ENCODE measurements around the gene TMEM229B.
"Not testable (repeated sequence)": the region's sequence is repeated elsewhere in the genome, so short reads cannot be mapped to it uniquely, and the experiment has no call there.

Gene TMEM229B

DNA sequence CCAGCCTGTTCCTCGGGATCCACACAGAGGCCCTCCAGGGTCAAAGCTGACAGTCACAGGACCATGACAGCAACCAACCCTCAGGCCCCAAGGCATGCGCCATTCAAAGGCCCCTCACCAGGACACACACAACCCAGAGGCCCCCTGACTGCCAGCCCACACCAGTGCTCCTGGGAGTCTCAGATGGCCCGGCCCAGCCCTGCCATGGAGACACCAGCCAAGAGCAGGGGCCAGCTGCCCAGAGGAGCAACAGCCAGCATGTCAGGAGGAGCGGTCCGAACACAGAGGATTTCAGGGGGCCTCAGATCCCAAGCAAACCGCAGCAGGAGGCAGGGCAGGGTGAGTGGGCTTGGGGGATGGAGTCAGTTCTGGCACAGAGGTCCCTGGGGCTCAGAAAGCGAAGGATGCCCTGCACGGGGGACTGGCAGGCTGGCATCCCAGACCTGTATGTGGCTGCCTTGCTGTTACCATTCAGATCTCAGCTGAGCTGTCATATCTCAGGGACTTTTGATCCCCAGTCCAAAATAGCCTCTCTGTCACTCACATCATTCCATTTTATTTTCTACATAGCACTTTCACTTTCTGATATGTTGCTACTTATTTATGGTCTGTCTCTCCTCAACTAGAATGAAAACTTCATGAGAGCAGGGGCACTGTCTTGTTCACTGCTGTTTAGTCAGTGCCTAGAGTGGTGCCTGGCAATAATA is 4.8 kb downstream of the TMEM229B start:
- DNase-seq, result no peak

DNA sequence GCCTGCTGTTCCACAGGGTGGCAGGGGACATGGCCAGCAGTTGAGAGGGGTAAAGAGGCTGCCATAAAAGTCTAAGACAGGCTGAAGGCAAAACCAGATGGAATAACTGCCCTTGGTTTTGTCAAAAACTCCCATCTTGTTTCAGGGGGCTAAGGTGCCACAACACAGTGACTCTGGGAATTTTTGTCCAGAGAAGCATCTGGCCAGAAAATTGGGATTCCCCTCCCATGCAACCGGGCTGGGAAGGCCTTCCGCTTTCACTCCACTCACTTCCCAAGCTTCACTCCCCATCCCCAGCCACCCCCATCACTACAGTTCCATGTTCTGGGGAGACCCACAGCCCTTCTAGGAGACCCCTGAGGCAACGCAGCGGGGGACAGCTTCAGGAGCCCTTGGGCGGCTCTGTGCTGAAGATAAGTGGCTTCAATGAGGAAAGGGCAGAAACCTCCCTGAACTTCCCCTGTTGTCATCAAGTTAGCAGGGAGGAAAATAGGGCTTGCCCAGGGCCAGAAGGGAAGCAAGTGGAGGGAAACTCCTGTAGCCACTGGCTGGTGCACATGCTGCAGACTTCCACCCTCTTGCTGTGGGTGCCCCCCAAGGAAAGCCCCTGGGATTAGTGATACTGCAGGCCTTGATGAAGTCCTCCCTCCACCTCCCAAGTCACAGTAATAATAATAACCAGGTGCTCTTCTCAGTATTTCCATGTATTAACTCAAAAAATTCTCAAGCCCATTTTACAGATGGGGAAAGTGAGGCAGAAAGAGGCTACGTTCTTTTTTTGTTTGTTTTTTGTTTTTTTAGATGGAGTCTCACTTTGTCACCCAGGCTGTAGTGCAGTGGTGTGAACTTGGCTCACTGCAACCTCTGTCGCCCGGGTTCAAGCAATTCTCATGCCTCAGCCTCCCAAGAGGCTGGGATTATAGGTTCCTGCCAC is 6.0 kb downstream of the TMEM229B start:
- no peak for DNase-seq

DNA sequence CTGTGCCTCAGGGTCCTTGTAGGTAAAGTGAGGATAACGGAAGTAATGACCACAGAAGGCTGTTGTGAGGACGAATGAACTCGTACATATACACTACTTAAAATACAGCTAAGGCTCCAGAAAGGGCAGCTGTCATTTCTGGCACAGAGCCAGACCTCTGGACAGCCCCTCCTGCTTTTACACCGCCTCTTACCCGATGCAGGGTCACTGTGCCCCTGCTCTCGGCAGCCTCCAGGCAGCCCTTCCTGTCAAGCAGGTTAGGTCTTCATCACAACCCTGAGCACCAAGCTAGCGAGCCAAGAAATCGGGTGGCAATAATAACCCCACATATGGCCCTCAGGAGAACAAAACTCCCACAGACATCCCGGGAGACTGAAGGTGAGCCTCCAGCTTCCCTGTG is 8.5 kb downstream of the TMEM229B start:
- DNase-seq, result no peak

DNA sequence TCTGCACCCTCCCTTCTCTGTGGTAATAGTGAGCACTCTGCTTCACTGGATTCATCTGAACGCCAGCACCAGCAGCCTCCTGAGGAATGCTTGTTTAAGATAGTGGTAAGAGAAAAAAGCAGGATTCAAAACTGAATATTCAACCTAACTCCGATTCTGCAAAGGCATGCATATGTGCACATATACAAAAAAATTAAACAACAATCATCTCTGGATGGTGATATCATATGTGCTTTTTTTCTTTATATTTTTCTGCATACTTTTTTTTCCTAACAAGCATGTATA is 9.8 kb downstream of the TMEM229B start:
- DNase-seq, result no peak

DNA sequence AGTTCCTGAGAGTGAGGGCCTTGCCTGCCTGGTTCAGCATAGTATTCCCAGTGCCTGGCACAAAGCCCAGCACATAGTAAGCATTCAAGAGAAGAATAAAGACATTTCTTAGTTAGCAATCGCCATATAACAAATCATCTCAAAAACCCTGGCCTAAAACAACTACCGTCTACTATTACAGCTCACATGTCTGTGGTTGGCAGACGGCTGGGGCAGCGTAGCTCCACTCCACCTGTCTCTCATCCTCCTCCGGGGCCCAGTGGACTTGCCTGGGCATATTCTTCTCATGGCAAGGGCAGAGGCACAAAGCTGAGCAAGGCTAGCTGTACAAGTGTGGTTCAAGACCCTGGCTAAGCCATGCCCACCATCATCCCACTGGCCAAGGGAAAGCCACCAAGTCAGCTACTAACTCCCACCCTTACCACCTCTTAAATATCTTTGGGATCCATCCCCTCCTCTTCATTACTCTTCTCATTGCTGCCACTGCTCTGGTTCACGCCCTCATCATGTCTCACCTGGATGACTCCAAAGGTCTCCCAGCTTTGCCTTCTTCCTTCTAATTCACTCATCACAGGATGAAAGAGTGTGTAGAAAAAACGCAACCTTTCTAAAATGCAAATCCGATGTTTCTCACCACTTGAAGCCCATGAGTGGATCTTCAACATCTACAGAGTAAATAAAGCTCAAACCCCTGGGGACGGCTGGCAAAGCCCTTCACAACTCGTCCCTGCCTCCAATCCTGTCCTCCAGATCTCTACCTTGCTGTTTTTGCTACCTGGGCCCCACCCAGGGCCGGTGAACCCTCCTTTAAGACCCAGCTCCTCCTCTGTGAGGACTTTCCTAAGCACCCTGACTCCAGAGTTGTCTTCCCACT is 10.4 kb downstream of the TMEM229B start:
- DNase-seq, result no peak

DNA sequence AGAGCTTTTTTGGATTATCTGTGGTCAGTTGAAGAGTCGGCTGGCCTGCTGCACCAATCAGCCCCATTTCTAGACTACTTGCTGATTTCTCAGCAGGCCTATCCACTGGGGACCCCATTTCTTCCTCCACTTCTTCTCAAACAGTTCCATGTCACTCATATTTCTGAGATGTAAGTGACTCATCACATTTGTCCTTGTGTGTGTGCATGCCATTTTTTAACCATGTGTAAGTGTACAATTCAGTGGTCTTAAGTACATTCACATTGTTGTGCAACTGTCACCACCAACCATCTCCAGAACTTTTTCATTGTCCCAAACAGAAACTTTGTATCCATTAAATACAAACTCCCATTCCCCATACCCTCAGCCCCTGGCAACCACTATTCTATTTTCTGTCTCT is 14.2 kb downstream of the TMEM229B start:
- DNase-seq, result no peak

DNA sequence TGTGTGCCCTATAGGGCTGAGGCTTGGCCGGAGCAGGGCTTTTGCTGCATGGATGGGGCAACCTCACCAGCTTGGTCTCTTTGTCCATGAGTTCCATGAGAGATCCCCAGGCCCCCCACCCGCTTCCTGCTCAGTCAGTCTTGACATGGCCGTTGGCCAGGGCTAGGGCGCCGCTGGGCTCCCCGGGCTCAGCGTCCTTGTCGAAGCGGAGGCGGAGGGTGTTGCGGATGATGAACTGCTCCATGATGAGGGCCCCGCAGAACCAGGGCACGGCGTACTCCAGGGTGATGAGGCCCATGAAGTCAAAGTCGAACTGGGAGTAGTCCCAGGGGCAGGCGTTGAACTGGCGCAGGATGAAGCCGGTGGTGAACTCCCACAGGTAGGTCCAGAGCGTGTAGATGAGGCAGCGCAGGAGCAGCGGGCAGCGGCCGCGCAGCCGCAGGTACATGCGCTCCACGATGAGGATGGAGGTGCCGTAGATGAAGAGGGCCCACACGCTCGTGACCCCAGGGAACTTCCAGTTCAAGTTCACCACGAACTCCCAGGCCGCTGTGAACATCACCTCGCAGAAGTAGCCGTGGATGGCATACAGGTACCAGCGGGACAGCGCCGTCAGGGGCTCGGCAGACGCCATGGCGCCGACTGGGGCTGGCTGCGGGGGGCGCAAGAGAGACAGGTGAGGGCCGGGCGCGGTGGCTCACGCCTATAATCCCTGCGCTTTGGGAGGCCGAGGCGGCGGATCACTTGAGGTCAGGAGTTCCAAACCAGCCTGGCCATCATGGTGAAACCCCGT is 15.0 kb downstream of the TMEM229B start:
- DNase-seq, result no peak

DNA sequence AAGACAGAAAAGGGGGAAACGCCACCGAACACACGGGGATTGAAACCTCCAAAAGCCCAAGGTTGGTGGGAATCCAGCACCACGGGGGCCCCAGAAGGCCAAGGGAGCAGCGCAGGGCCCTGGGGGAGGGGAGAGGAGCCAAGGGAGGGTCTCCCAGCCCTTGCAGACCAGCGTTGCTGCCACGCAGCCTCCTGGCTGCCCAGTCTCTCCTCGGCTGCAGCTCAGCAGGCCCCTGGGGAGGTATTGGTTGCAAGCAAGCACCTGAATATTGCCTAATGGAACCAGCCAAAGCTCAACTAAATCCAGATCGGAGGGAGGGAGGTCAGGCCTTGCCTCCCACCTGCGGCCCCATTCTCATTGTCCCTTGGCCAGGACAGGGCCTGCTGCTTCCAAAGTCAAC is 15.8 kb downstream of the TMEM229B start:
- no peak for DNase-seq

DNA sequence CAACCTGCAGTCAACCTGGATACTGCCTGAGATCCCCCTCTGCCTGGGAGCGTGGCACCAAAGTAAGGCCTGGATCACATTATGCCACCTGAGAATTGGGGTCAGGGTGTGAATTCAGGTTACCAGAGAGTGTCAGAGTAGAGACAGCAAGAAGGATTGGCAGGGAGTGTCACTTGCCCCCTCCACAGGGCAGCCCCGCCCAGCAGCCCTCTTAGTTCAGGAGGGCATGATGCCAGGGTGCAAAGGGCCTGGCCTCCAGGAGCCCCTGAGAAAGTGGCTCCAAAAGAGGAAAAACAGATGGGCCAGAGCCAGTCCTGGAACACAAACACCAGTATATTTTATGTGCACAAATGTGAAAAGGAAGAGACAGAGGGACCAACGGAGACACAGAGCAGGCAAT is 18.6 kb downstream of the TMEM229B start:
- DNase-seq, result no peak

DNA sequence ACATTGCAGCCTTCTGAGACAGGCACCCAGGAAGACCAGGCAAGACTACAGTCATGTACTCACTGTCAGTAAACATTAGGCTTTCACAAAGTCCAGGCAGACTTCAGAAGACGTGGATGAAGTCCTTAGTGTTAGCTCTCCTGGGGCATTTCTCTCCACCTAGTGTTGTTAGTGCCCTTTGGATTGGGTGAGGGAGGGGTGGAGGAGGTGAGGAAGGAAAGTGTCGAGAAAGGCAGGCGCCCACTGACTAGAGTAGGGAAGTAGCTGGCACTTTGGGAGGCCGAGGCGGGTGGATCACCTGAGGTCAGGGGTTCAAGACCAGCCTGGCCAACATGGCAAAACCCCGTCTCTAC is 20.2 kb downstream of the TMEM229B start:
- no peak for DNase-seq

DNA sequence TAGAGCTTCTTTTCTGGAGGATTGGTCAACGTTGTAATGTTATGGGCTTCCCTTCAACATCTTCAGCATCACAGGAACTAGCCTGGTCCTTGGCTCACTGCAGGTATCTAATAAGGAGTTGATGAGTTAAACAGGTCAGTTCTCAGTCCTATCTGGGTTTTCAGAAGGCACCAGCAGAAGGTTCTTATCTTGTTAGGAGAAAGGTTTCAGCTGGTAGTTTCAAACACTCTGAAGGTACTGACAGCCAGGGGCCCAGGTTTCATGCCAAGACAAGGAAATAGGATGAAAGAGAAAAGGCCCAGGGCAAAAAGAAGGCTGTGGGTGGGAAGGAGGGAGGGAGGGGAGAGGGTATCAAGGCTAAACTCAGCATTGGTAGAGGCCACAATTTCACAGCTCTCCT is 21.4 kb downstream of the TMEM229B start:
- DNase-seq, result no peak

DNA sequence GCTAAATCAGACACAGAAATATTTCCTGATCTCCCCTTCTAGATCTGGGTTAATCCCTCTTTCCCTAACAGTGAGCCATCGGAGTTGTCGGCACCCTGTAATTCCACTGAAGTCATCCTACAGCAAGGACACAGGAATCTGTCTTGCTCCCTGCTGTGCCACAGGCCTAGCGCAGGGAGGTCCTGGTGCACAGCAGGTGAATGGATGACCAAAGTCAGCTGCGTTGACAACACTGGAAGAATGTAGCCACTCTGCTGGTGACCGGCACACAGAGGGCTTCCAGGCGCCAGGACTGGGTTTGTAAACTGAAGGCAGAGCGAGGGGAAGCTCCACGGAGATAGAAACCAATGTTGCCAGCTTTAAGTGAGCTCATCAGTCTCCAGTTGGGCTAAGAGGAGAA is 23.6 kb downstream of the TMEM229B start:
- no peak for DNase-seq

DNA sequence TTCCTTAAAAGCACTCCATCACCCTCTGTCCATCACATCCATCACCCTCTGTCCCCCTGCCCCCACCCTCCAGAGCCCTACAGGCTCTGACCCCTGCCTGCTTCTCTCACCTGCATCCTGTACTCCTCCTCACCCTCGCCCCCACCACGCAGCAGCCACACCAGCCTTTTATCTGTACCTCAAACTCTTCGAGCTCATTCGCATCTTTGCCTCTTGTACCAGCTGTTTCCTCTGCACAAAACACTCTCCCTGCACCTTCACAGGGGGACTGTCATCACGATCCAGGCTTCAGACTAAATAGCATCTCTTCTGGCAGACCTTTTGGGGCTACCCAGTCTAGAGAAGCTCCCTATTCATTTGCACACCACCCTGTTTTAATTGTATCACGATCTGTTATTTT is 24.1 kb downstream of the TMEM229B start:
- no peak for DNase-seq

DNA sequence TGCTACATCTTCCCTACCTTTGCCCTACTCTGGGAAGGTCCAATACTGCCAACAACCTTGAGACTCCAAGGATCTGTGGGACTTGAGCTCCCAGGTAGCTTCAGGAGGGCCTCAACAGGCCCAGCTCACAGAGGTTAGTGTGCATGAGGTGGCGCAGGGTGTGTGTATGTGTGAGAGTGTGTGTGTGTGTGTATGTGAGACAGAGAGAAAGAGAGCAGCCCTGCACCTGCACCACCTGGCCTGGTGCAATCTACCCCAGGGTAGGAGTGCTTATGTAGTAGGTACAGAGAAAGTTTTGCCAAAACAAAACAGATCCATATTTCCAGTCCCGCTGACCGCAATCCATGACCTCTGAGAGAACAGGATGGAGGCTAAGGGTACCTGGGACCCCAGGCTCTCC is 24.6 kb downstream of the TMEM229B start:
- DNase-seq, result no peak

DNA sequence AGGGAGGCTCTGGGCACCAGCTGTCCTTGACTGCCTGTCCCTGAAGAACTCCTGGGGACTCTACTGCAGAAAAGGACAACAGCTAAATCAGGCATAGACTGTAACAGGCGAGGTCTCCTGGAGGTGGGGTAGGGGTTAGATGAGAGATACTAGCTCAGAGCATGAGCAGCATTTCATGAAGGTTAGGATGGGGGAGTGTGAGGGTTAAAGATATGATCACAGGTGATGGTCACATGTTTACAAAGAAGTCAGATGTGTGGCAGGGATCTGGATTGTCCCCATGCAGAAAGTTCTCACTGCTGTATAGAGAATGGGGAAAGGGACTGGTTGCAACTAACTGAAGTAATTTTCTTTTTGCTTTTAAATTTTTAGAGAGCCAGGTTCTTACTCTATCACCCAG is 26.5 kb downstream of the TMEM229B start:
- no peak for DNase-seq

DNA sequence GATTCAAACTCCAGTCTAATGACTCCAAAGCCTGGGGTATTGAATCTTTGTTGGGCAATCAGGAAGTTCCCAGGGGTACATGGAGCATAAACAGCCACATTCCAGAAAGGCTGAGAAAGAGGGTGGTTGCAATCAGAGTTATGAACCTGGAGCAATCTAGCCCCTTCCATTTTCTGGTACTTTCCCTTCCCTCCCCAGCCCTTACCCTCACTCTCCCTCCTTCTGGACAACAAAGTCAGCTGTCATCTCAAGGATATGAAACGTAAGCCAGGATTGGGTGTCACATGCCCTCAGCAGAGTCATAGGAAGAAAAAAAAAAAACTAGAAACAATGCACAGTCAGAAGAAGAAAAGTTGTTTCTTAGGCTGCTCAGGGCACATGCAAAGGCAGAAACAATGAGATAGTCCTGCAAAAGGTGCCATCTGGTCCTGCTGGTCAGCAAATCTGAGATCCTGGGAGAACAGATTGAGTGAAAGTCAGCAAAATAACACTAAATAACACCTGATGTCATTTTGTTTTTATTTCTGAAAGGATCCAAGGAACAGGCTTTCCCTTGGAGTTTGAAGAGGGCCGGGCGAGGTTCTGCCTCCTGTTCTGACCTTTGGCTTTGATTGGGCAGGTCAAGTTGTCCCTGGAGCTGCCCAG is 27.1 kb downstream of the TMEM229B start:
- DNase-seq, result no peak

DNA sequence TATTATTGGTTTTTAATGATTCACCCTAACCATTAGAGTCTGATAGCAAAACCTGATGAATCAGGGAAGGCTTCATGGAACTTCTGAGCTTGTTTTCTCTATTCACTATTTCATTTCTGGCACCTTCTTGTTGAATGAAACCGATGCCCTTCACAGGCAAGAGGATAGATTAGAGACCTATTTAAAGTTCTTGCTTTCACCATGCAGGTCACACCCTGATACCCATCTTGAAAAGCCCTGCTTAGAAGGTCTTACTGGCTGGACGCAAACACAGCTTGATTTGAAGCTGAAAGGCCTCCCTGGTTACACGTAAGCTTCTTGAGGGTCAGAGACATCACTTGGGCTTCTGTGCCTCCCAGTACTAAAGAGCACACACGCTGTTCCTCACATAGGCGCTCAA is 29.2 kb downstream of the TMEM229B start:
- no peak for DNase-seq

DNA sequence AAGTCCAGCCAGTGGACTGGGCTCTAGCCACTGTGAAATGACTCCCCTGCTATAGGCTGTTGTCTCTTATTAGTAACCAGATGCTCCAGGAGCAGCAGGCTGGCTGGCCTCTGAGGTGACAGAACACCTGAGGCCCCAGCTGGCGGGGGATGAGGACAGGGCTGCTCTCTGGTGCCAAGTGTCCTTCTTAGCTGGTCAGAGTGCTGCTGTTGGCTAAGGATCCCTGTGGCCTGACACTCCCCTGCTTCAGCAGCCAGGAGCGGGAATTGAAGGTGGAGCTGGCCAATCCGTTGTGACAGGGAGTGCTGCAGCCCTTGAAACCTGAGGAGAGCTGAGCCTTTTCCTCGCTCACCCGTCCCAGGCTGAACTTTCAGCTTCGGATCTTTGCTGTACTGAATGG is 30.7 kb downstream of the TMEM229B start:
- no peak for DNase-seq

DNA sequence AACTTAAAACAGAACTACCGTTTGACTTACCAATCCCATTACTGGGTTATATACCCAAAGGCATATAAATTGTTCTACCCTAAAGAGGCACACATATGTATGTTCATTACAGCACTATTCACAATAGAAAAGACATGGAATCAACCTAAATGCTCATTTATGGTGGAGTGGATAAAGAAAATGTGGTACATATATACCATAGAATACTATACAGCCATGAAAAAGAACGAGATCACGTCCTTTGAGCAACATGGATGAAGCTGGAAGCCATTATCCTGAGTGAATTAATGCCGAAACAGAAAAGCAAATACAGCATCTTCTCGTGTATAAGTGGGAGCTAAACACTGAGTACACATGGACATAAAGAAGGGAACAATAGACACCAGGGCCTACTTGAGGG is 31.8 kb downstream of the TMEM229B start:
- no peak for DNase-seq

DNA sequence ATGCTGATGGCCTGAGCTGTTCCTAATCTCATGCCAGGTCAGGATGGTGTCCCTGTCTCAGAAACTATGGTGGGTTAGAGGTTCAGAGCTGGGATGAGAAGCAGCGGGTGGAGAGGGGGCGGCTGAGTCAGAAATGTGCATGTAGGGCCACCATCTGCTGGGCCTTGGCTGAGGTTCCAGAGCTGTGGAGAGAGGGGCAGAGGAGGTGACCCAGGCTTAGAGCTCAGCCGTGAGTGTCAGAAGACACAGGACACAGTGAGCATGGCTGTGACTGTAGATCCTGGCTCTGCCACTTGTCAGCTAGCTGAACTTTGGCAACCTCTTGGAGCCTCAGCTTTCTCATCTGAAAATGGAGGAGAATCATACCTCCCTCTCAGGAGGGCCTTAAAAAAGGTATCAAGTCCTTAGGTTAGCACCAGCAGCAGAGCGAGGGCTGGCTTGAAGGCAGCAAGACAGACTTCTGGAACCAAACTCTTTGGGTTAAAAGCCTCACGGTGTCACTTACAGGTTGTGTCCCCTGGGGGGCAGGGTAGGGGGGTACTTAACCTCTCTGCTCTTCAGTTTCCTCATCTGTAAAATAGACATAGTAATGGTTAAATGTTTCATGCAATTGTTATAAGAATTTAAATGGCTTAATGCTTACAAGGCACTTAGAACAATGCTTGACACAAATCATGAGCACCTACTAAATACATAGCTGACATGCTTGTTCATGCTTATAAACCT is 34.8 kb downstream of the TMEM229B start:
- no peak for DNase-seq

DNA sequence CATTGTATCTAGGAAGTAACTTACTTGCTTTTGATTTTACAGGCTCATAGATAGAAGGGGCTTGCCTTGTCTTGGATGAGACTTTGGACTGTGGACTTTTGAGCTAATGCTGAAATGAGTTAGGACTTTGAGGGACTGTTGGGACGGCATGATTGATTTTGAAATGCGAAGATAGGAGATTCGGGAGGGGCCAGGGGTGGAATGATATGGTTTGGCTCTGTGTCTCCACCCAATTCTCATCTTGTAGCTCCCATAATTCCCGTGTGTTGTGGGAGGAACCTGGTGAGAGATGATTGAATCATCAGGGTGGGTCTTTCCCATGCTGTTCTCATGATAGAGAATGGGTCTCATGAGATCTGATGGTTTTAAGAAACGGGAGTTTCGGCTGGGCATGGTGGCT is 36.9 kb downstream of the TMEM229B start:
- DNase-seq, result not testable (repeated sequence)

DNA sequence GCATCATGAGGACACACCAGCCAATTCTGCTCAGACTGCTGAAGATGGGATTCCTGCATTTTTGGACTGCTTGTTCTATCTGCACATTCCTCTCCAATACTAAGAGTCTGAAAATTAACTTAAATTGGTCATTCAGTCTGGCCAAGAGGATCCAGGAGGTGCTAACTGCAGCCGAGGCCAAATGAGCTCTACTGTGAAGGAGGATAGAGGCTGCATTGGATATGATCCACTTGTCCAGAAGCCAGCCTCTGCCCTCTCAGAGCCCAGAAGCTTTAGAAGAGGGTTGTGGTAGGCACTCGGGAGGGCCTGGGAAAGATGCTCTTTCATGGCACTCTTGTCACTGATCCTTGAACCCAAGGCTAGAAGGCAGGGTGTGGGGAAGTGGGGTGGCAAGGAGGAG is 39.4 kb downstream of the TMEM229B start:
- DNase-seq, result no peak
